GM19099 (cell line): ENCODE measurements around the gene PCOLCE2.

Experiments
- POLR2A ChIP-seq: IDR thresholded peaks from 3 replicates; pipeline ENCODE4 v1.6.1; 2011; ENCODE audit warnings: low read depth; ENCODE audit not compliant: insufficient read length; ENCODE audit errors: extremely low read depth

The PCOLCE2 gene, protein sequence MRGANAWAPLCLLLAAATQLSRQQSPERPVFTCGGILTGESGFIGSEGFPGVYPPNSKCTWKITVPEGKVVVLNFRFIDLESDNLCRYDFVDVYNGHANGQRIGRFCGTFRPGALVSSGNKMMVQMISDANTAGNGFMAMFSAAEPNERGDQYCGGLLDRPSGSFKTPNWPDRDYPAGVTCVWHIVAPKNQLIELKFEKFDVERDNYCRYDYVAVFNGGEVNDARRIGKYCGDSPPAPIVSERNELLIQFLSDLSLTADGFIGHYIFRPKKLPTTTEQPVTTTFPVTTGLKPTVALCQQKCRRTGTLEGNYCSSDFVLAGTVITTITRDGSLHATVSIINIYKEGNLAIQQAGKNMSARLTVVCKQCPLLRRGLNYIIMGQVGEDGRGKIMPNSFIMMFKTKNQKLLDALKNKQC

GRCh38 chr3:142888481-142889211, at the start of gene PCOLCE2:
TSS of gene PCOLCE2 (minus strand) at chr3:142889083. CDS start at chr3:142888896, 187 bp downstream.
- no peak for TF ChIP-seq POLR2A

- TF ChIP-seq POLR2A: no peak
Measured at GRCh38 chr3:142935963-142936362, 47.1 kb upstream of the PCOLCE2 start.

GRCh38 chr3:142934887-142935269, 46.0 kb upstream of the PCOLCE2 start:
- TF ChIP-seq POLR2A: no peak

DNA sequence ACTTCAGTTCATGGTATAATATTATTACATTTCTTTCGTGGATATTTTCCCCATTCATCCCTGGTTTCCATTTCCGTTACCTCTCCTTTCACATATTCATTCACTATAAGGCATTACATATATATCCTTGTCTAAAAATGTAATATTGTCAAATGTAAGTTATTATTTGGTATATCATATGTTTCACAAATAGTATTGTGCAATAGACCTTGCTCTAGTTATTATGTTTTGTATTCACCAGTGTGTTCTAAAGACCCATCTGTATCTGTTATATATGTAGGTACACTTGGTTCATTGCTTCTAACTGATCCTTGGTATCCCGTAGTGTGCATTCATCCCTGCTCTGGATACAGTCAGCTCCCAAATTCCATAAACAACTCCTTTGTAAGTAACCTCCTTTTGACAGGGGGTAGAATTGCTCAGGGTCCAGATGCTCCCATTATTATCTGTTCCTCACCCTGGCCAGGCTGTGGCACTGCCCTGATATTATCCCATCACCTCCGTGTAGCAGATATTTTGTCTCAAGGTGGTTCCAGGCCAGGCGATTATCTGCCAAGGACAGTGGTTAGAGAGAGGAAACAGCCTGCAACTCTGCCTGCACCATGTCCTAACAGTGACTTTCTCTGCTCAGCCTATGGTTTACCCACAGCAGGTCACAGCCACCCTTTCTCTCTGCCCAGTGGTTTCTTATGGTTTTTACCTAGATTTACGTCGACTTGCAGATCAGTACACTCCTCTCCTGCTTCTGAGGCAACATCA, 45.4 kb upstream of the PCOLCE2 start:
- no peak for TF ChIP-seq POLR2A

DNA sequence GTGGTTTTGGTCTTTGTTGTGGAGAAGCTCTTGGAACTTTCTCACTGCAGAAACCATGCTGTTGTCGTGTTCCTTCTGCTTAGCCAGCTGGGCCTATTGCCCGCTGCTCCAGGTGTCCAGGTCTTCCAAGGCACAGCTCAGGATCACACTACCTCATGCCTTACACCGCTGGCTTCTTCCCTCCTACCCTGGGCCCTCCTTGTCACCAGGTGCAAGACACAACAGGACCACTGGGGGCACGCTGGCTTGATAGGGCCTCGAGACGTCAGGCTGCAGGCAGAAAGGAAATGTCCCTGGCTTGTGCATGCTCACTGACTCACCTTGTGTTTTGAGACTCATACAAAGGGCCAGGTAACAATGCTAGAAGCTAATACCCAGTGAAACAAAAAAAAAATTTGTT, 42.3 kb upstream of the PCOLCE2 start:
- no peak for TF ChIP-seq POLR2A

DNA sequence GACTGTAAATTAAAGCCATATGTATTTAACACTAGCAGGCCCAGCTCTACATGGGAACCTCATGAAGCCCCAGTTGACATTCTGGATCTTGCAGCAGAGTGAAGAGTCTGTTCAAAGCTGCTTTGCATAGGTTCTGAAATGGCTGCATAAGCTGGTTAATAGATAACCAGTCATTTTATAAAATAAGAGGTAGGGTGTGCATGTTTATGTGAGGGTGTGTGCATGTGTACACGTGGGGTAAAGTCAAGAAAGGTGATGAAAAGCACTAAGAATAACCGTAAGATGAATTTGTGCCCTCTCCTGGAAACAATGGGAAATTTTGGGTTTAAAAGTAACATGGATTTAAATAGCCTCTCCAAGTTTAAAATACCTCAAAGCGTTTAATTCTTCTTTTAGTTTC, 41.6 kb upstream of the PCOLCE2 start:
- TF ChIP-seq POLR2A: no peak

- TF ChIP-seq POLR2A: no peak
Measured at GRCh38 chr3:142929890-142930289, 41.0 kb upstream of the PCOLCE2 start.

- TF ChIP-seq POLR2A: no peak
Measured at GRCh38 chr3:142929109-142929508, 40.2 kb upstream of the PCOLCE2 start.

DNA sequence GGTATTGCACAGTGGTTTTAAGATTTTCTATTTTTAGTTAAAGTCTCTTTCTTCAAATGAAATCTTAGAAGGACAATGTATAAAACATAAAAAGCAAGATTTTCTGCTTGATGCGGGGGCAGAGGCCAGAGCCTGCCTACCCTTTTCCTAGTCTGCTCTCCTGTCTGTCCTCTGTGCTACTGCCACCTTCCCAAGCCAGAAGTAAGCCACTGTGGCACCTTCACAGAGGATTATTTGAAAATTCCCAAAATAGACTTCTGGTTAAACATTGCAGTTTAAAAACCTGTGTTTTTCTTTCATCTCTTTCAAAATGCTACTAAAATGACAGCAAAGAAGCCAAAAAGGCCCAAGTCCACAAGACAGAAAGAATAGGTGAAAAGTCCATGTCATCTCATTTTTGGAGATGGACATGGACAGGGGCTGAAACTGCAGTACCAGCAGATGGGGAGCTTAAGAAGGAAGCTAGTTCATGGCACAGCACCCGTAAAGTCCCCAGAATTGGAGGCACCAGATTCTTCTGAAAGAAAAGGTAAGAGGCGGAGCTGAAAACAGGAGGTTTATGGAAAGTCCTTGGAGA, 37.6 kb upstream of the PCOLCE2 start:
- TF ChIP-seq POLR2A: no peak

DNA sequence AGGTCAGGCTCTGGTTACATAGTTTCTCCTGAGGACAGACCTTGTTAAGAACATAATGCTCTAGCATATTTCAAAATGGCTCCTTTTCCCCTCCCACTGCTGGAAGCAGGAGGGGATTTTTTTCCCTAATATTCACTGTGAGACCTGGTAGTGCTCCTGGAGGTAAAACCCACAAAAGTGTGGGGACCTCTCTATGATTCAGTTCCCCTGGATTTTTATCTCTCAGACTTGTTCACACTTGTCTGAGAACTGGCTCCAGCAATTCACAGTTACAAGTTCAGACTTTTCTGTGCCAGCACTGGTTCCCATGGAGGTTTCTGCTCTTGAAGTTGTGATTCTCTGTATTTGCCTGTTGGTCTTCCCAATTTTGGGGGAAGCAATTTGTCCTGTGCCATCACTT, 36.3 kb upstream of the PCOLCE2 start:
- no peak for TF ChIP-seq POLR2A

GRCh38 chr3:142923694-142924093, 34.8 kb upstream of the PCOLCE2 start:
- TF ChIP-seq POLR2A: no peak

DNA sequence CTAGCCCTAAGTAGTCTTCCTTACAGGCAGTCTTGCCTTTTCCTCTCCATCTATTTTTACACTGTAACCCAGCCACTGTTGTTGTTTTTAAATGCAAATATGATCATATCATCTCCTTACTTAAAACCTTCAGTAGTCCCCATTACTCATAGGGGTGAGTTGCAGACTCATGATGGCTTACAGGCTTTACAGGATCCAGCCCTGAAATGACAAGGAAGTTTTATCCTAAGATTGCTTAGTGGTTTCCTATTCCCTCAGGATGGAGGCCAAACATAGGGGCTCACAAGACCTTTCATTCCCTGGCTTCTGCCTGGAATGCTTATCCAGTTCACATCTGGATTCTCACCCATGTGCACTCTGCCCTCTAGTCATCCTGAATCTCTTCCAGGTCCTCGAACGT, 27.7 kb upstream of the PCOLCE2 start:
- TF ChIP-seq POLR2A: no peak

DNA sequence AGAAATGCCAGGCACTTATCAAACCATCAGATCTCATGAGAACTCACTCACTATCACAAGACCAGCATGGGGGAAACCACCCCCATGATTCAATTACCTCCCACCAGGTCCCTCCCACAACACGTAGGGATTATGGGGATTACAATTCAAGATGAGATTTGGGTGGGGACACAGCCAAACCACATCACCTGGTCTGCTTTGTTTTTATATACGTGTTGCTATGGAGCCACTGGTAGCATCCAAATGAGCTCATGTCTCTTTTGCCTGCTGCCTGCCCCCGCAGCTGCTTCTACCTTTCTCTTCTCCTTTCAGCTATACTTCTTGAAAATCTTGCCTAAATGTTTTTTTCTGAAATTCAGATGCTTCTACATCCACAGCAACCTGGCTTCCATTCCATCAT, 26.8 kb upstream of the PCOLCE2 start:
- TF ChIP-seq POLR2A: no peak

DNA sequence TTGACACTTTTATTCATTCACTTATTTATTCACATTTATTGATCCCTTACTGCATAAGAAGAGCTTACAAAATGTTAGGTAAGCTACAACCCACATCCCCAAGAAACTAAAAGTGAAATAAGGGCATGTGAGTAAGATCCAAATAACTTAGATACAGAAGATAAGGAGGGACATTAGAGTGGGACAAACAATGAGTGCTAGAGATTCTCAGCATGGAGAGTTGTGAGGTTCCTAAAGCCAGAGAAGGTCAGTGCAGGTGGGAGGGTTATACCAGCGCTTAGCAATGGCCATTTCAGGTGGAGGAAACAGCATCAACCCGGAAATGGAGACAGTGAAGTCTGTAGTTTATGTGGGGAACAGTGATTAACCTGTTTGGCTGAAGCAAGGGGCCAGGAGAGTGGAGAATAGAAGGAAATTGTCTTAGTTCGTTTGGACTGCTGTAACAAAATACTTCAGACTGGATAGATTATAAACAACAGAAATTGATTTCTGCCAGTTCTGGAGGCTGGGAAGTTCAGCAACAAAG, 25.5 kb upstream of the PCOLCE2 start:
- no peak for TF ChIP-seq POLR2A

GRCh38 chr3:142913432-142913831, 24.5 kb upstream of the PCOLCE2 start:
- TF ChIP-seq POLR2A: no peak
